Measurements from ENCODE around the gene SELENBP1. TPM values are rescaled to one million over a fixed set of nuclear protein-coding genes. Genes with fewer than 3 reads are reported as not detected.
A peak's percentile ranks its signal among the peaks of the same experiment; 100 is the strongest.

Gene SELENBP1
- 100 to 1,000 TPM; 195 to 282 TPM for total RNA-seq
- polyA plus RNA-seq, result 100 to 1,000 TPM in 1 of 2 donors, 10 to 100 TPM in 1; 84.1 to 177 TPM
- long read RNA-seq, donor 1, transcript SELENBP1-218 (11 exons, 1,963 nt), result minor isoform, 7 of 58 reads
- long read RNA-seq, donor 1, transcript SELENBP1-201 (12 exons, 1,752 nt), result major isoform, 27 of 58 reads
- long read RNA-seq, donor 1, partial matches to known transcripts, result 20 of 58 reads
- long read RNA-seq, donor 1, other reads (novel, unspliced or antisense), result 0 of 58 reads
- long read RNA-seq, donor 2, transcript SELENBP1-201 (12 exons, 1,752 nt), result major isoform, 9 of 11 reads
- long read RNA-seq, donor 2, partial matches to known transcripts, result 0 of 11 reads
- long read RNA-seq, donor 2, other reads (novel, unspliced or antisense), result 0 of 11 reads
- long read RNA-seq, donor 3, transcript SELENBP1-201 (12 exons, 1,752 nt), result major isoform, 19 of 62 reads
- long read RNA-seq, donor 3, transcript SELENBP1-218 (11 exons, 1,963 nt), result minor isoform, 12 of 62 reads
- long read RNA-seq, donor 3, partial matches to known transcripts, result 28 of 62 reads
- long read RNA-seq, donor 3, other reads (novel, unspliced or antisense), result 0 of 62 reads
- long read RNA-seq, donor 4, transcript SELENBP1-201 (12 exons, 1,752 nt), result major isoform, 6 of 13 reads
- long read RNA-seq, donor 4, partial matches to known transcripts, result 5 of 13 reads
- long read RNA-seq, donor 4, other reads (novel, unspliced or antisense), result 0 of 13 reads
- long read RNA-seq, donor 5, transcript SELENBP1-218 (11 exons, 1,963 nt), result minor isoform, 11 of 72 reads
- long read RNA-seq, donor 5, transcript SELENBP1-201 (12 exons, 1,752 nt), result major isoform, 31 of 72 reads
- long read RNA-seq, donor 5, partial matches to known transcripts, result 25 of 72 reads
- long read RNA-seq, donor 5, other reads (novel, unspliced or antisense), result 0 of 72 reads

DNA sequence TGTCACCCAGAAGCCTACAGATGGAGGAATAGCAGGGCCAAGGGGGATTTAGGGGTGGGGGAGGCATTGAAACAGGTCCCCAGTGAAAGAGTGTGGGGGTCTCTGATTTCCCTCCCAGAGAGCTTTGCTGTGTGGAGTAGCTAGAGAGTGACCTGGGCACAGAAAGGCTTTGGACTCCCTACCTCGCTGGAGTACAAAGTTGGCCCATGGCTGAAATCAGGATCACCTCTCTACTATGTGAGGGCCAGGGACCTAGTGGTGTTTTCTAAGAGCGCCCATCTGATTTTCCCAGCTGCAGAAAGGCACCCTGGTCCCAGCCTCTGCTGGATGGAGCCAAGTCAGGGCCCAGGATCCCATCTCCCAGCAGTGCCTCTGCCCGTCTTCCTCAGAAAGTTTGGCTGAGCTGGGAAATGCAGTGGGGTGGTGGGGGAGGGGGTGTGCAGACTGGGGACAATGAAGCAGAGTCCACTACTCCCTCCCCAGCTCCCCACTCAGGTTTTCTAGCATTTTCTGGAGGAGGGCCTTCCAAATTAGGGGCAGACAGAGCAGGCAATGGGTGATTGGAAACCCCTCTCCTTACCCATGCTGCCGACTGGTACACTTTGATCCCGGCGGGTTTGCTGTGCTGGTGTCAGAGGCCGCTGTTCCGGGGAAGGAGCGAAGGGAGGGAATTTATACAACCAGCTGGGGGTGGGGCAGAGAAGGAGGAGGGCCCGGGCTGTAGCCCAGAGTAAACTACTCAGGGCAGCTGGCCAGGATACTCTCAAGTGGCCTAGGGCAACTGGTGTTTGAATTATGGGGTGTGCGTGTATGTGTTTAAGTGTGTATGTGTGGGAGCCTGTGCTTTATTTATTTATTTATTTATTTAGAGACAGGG is at the start of gene SELENBP1:
SELENBP1 (minus strand) TSS at position 648 of the 877 bp plus-strand sequence; CDS start at position 584, 64 bp downstream.
- H3K9ac ChIP-seq (ENCODE audit: insufficient read depth in 1 of 2, low read length in 2 of 2), result peak within 1 kb of the TSS in 1 of 2 donors; percentile 87
- peaks cover 7 to 38% (median 21%) of the 10 kb centered on the region in 5 donors for H3K4me1 ChIP-seq (ENCODE audit: control insufficient read depth in 5 of 5, insufficient read depth in 5 of 5, low read length in 5 of 5)

DNA sequence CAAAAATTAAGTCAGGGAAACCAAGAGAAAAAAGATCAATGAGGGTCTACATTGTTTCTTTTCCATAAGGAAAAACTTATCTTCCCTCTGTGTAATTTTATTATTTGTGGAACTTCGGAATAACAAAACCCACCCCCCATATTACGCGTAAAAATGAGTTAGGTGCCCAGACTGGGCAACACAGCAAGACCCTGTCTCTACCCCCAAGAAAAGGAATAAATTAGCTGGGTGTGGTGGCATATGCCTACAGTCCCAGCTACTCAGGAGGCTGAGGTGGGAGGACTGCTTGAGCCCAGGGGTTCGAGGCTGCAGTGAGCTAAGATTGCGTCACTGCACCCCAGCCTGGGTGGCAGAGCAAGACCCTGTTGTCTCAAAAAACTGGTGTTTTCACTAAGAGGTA is 47.3 kb upstream of the SELENBP1 start:
- Histone ChIP-seq H3K36me3 (ENCODE audit: control insufficient read depth in 4 of 4, insufficient read depth in 4 of 4, low read length in 4 of 4) (peaks cover 26 to 49% (median 34%) of the 10 kb centered on the region in 4 donors), H3K4me1 (ENCODE audit: control insufficient read depth in 5 of 5, insufficient read depth in 5 of 5, low read length in 5 of 5) (no peaks in the 10 kb centered on the region), H3K27me3 (ENCODE audit: control insufficient read depth in 3 of 3, insufficient read depth in 3 of 3, low read length in 2 of 3) (no peaks in the 10 kb centered on the region), H3K4me3 (no peak overlapping the region), H3K27ac (ENCODE audit: low read depth in 1 of 2, low read length in 1 of 2) (no peak overlapping the region), H3K9me3 (ENCODE audit: control insufficient read depth in 4 of 4, insufficient read depth in 3 of 4, low read length in 3 of 4) (no peaks in the 10 kb centered on the region), H3K9ac (ENCODE audit: insufficient read depth in 1 of 2, low read length in 2 of 2) (no peak overlapping the region)
- WGBS, 2 donors, result 79 to 95% methylated on average over 5 of the region's 5 CpGs
- ATAC-seq (ENCODE audit: insufficient read depth, low FRiP score), result no peak
- no peak for TF ChIP-seq CTCF (IDR thresholded peaks at IDR 0.05; ENCODE audit: control extremely low read depth, extremely low read depth)
- no peak for DNase-seq

More for the DNA sequence above, at the start of gene SELENBP1:
- TF ChIP-seq CTCF (IDR thresholded peaks at IDR 0.05; ENCODE audit: control extremely low read depth, extremely low read depth), result no peak
- H3K27me3 ChIP-seq (ENCODE audit: control insufficient read depth in 3 of 3, insufficient read depth in 3 of 3, low read length in 2 of 3), result no peaks in the 10 kb centered on the region
- ATAC-seq (ENCODE audit: insufficient read depth, low FRiP score), result peak; percentile 61
- WGBS, 2 donors, result 37 to 59% methylated on average over 11 of the region's 11 CpGs
- DNase-seq, result peak; percentile 93 to 97 (median 96)
- peak within 1 kb of the TSS; percentile 17 to 85 for H3K27ac ChIP-seq (ENCODE audit: low read depth in 1 of 2, low read length in 1 of 2)
- H3K9me3 ChIP-seq (ENCODE audit: control insufficient read depth in 4 of 4, insufficient read depth in 3 of 4, low read length in 3 of 4), result no peaks in the 10 kb centered on the region
- H3K4me3 ChIP-seq, result peak within 1 kb of the TSS; percentile 39
- H3K36me3 ChIP-seq (ENCODE audit: control insufficient read depth in 4 of 4, insufficient read depth in 4 of 4, low read length in 4 of 4), result peaks cover 0 to 13% (median 7%) of the 10 kb centered on the region in 4 donors

DNA sequence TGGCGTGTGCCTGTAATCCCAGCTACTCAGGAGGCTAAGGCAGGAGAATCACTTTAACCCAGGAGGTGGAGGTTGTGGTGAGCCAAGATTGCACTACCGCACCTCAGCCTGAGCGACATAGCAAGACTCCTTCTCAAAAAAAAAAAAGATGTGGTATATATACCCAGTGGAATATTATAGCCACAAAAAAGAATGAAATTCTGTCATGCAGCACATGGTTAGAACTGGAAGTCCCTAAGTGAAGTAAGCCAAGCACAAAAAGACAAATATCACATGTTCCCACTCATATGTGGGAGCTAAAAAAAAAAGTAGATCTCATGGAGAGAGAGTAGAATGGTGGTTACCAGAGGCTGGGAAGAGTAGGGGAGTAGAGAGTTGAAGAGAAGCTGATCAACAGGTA is 45.6 kb upstream of the SELENBP1 start:
- Histone ChIP-seq H3K4me3 (no peak overlapping the region), H3K27ac (ENCODE audit: low read depth in 1 of 2, low read length in 1 of 2) (no peak overlapping the region), H3K36me3 (ENCODE audit: control insufficient read depth in 4 of 4, insufficient read depth in 4 of 4, low read length in 4 of 4) (peaks cover 22 to 44% (median 33%) of the 10 kb centered on the region in 4 donors), H3K9ac (ENCODE audit: insufficient read depth in 1 of 2, low read length in 2 of 2) (no peak overlapping the region), H3K27me3 (ENCODE audit: control insufficient read depth in 3 of 3, insufficient read depth in 3 of 3, low read length in 2 of 3) (no peaks in the 10 kb centered on the region), H3K9me3 (ENCODE audit: control insufficient read depth in 4 of 4, insufficient read depth in 3 of 4, low read length in 3 of 4) (no peaks in the 10 kb centered on the region), H3K4me1 (ENCODE audit: control insufficient read depth in 5 of 5, insufficient read depth in 5 of 5, low read length in 5 of 5) (no peaks in the 10 kb centered on the region)
- ATAC-seq (ENCODE audit: insufficient read depth, low FRiP score) (no peak), DNase-seq (no peak)
- 97 to 100% methylated on average over 3 of the region's 3 CpGs for WGBS, 2 donors
- TF ChIP-seq CTCF (IDR thresholded peaks at IDR 0.05; ENCODE audit: control extremely low read depth, extremely low read depth), result no peak

All from lung (tissue), 16 donors.